Neuronal stem cell (in vitro differentiated cells): ENCODE results near the gene KIF13A.
A peak's percentile ranks its signal among the peaks of the same experiment; 100 is the strongest.
"Not testable (repeated sequence)": the region's sequence is repeated elsewhere in the genome, so short reads cannot be mapped to it uniquely, and the experiment has no call there.

Experiments used
- DNase-seq: peaks from one replicate; pipeline ENCODE4 v3.0.0-alpha.2; 2013; ENCODE audit warnings: low spot score
- H2AFZ ChIP-seq: one replicate; pipeline ENCODE4 v1.6.1; 2013; ENCODE audit warnings: mild to moderate bottlenecking, low read length, inconsistent platforms
- H2AK5ac ChIP-seq: 2 replicates; pipeline ENCODE4 v1.6.1; 2013; ENCODE audit warnings: low read depth, mild to moderate bottlenecking, inconsistent platforms, low read length, moderate library complexity, mixed read lengths
- H2BK120ac ChIP-seq: 2 replicates; pipeline ENCODE4 v1.6.1; 2013; ENCODE audit warnings: low read depth, mild to moderate bottlenecking, inconsistent platforms, low read length, moderate library complexity, mixed read lengths
- H2BK12ac ChIP-seq: one replicate; pipeline ENCODE4 v1.6.1; 2013; ENCODE audit warnings: low read length, inconsistent platforms
- H2BK15ac ChIP-seq: 2 replicates; pipeline ENCODE4 v1.6.1; 2013; ENCODE audit warnings: mild to moderate bottlenecking, low read length, inconsistent platforms, mixed read lengths
- H2BK5ac ChIP-seq: one replicate; pipeline ENCODE4 v1.6.1; 2013; ENCODE audit warnings: inconsistent platforms, mild to moderate bottlenecking, low read length, moderate library complexity
- H3K14ac ChIP-seq: one replicate; pipeline ENCODE4 v1.6.1; 2013; ENCODE audit warnings: low read length, inconsistent platforms
- H3K18ac ChIP-seq: 2 replicates; pipeline ENCODE4 v1.6.1; 2013; ENCODE audit warnings: low read length, inconsistent platforms
- H3K23ac ChIP-seq: 2 replicates; pipeline ENCODE4 v1.6.1; 2013; ENCODE audit warnings: low read depth, mild to moderate bottlenecking, mixed read lengths, low read length, inconsistent platforms; ENCODE audit not compliant: poor library complexity
- H3K27ac ChIP-seq: replicated peaks from 3 replicates; pipeline ENCODE4 v1.5.1; 2013; ENCODE audit warnings: low read length, inconsistent platforms
- H3K27me3 ChIP-seq, 3 experiments: 2 replicates each; pipeline ENCODE4 v1.6.1; 2013; ENCODE audit warnings: low read length in 3 of 3, mild to moderate bottlenecking in 2 of 3, inconsistent platforms in 1 of 3, low read depth in 1 of 3, mixed read lengths in 1 of 3, moderate library complexity in 1 of 3; ENCODE audit not compliant: control insufficient read depth in 3 of 3, insufficient read depth in 3 of 3
- H3K36me3 ChIP-seq, 2 donors: replicated peaks in 1 of 2; 2 replicates each; pipeline ENCODE4 v1.6.1; 2013; ENCODE audit warnings: low read length in 2 of 2; ENCODE audit not compliant: control insufficient read depth in 2 of 2, insufficient read depth in 2 of 2
- H3K4ac ChIP-seq: 2 replicates; pipeline ENCODE4 v1.6.1; 2013; ENCODE audit warnings: inconsistent platforms, mild to moderate bottlenecking, low read length, moderate library complexity
- H3K4me1 ChIP-seq, 2 donors: 1 replicate in 1 of 2; 2 replicates in 1 of 2; pipeline ENCODE4 v1.6.1; 2013; ENCODE audit warnings: low read length in 2 of 2, low read depth in 1 of 2; ENCODE audit not compliant: control insufficient read depth in 2 of 2, insufficient read depth in 1 of 2
- H3K4me2 ChIP-seq: one replicate; pipeline ENCODE4 v1.6.1; 2013; ENCODE audit warnings: mild to moderate bottlenecking, low read length, inconsistent platforms; ENCODE audit not compliant: insufficient read depth, poor library complexity, severe bottlenecking
- H3K4me3 ChIP-seq, 2 donors: 2 replicates each; pipeline ENCODE4 v1.5.1; 2013; ENCODE audit warnings: low read length in 2 of 2, mild to moderate bottlenecking in 2 of 2, inconsistent platforms in 1 of 2, moderate library complexity in 1 of 2
- H3K79me1 ChIP-seq: one replicate; pipeline ENCODE4 v1.6.1; 2013; ENCODE audit warnings: low read depth, mild to moderate bottlenecking, inconsistent platforms, low read length, moderate library complexity
- H3K9ac ChIP-seq: one replicate; pipeline ENCODE4 v1.6.1; 2013; ENCODE audit warnings: mild to moderate bottlenecking, low read depth, low read length, inconsistent platforms; ENCODE audit not compliant: poor library complexity
- H3K9me3 ChIP-seq, 2 donors: replicated peaks in 1 of 2; 2 replicates each; pipeline versions ENCODE3 to v1.6.1; 2013; ENCODE audit warnings: low read length in 2 of 2, mild to moderate bottlenecking in 2 of 2, inconsistent platforms in 1 of 2, low read depth in 1 of 2, mixed read lengths in 1 of 2, moderate library complexity in 1 of 2; ENCODE audit not compliant: control insufficient read depth in 2 of 2, insufficient read depth in 1 of 2
- H4K8ac ChIP-seq: one replicate; pipeline ENCODE4 v1.6.1; 2013; ENCODE audit warnings: low read depth, mild to moderate bottlenecking, inconsistent platforms, low read length, moderate library complexity
- H4K91ac ChIP-seq: one replicate; pipeline ENCODE4 v1.6.1; 2013; ENCODE audit warnings: low read length, low read depth, mild to moderate bottlenecking, inconsistent platforms; ENCODE audit not compliant: poor library complexity
- WGBS, 2 donors: extraction: QIAGEN DNeasy Blood & Tissue Kit; methylation state at CpG; one replicate each; pipeline ENCODE4 v1.1.7; 2013; ENCODE audit warnings: missing lambda C conversion rate in 2 of 2, mixed read lengths in 1 of 2; ENCODE audit not compliant: insufficient read length in 2 of 2, insufficient replicate concordance in 1 of 2; ENCODE audit errors: extremely low coverage in 2 of 2; 5-methylcytosine and 5-hydroxymethylcytosine counted together

KIF13A gene

GRCh38 chr6:18016133-18016532 lies 28.7 kb upstream of the KIF13A start:
- Histone ChIP-seq H3K4me1 (peaks cover 0 to 2% of the 10 kb centered on the region in 2 donors), H3K23ac (no peak overlapping the region), H3K9me3 (no peaks in the 10 kb centered on the region)

DNA sequence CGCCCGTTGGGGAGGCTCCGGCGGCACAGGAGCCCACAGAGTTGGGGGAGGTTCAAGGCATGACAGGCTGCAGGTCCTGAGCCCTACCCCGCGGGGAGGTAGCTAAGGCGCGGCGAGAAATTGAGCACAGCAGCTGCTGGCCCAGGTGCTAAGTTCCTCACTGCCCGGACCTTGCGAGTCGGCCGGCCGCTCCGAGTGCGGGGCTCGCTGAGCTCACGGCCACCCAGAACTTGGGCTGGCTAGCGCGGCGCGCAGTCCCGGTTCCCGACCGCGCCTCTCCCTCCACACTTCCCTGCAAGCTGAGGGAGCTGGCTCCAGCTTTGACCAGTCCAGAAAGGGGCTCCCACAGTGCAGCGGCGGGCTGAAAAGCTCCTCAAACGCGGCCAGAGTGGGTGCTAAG lies 23.9 kb upstream of the KIF13A start:
- no peak overlapping the region for H4K91ac ChIP-seq
- no peak overlapping the region for H2BK15ac ChIP-seq
- H2BK12ac ChIP-seq = peak overlapping the region; percentile 73
- peak overlapping the region in 1 of 2 donors; percentile 20 for H3K4me3 ChIP-seq
- no CpG with 5 or more reads among the region's 30 CpGs for WGBS, 2 donors
- no peak for DNase-seq
- no peaks in the 10 kb centered on the region for H3K27me3 ChIP-seq
- H3K18ac ChIP-seq = peak overlapping the region; percentile 38
- H4K8ac ChIP-seq = no peak overlapping the region
- no peak overlapping the region for H2AFZ ChIP-seq
- peak overlapping the region; percentile 81 for H2AK5ac ChIP-seq
- H3K4me1 ChIP-seq = peaks cover 0 to 3% of the 10 kb centered on the region in 2 donors
- no peak overlapping the region for H3K27ac ChIP-seq
- no peak overlapping the region for H2BK5ac ChIP-seq
- H3K9me3 ChIP-seq = peaks cover 0 to 2% of the 10 kb centered on the region in 2 donors
- H3K79me1 ChIP-seq = no peaks in the 10 kb centered on the region
- no peak overlapping the region for H3K4me2 ChIP-seq
- H3K23ac ChIP-seq = no peak overlapping the region
- H2BK120ac ChIP-seq = no peak overlapping the region
- no peaks in the 10 kb centered on the region for H3K36me3 ChIP-seq
- no peak overlapping the region for H3K9ac ChIP-seq
- no peak overlapping the region for H3K14ac ChIP-seq
- no peak overlapping the region for H3K4ac ChIP-seq

More at GRCh38 chr6:18016133-18016532, 28.7 kb upstream of the KIF13A start:
- H3K4me2 ChIP-seq = no peak overlapping the region
- no peak overlapping the region for H2BK15ac ChIP-seq
- no peak overlapping the region for H3K27ac ChIP-seq
- no peak overlapping the region for H2AFZ ChIP-seq
- H3K14ac ChIP-seq = no peak overlapping the region
- DNase-seq = no peak
- H3K27me3 ChIP-seq = no peaks in the 10 kb centered on the region
- H2BK120ac ChIP-seq = no peak overlapping the region
- no peak overlapping the region for H4K8ac ChIP-seq
- no peak overlapping the region for H3K4me3 ChIP-seq
- H4K91ac ChIP-seq = no peak overlapping the region
- no peak overlapping the region for H2AK5ac ChIP-seq
- H3K9ac ChIP-seq = no peak overlapping the region
- no peaks in the 10 kb centered on the region for H3K79me1 ChIP-seq
- H2BK5ac ChIP-seq = no peak overlapping the region
- no peak overlapping the region for H3K18ac ChIP-seq
- no peak overlapping the region for H3K4ac ChIP-seq
- H2BK12ac ChIP-seq = no peak overlapping the region
- H3K36me3 ChIP-seq = no peaks in the 10 kb centered on the region

DNA sequence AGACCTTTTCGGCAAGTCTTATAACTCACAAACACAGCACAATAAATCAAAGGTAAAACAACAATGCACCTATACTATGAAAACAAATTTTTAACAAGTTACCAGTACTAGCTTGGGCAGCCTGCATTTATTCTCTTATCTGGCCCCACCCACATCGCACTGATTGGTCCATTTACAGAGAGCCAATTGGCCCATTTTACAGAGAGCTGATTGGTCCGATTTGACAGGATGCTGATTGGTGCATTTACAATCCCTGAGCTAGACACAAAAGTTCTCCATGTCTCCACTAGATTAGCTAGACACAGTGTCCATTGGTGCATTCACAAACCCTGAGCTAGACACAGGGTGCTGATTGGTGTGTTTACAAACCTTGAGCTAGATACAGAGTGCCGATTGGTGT lies 23.1 kb upstream of the KIF13A start:
- DNase-seq, H3K4me2 ChIP-seq, H3K9ac ChIP-seq, H3K4ac ChIP-seq, H2BK12ac ChIP-seq, H4K8ac ChIP-seq, H3K27ac ChIP-seq, H3K36me3 ChIP-seq, H2AK5ac ChIP-seq, H2BK15ac ChIP-seq, H3K14ac ChIP-seq, H3K9me3 ChIP-seq, H3K18ac ChIP-seq, H3K4me3 ChIP-seq, H2BK120ac ChIP-seq, H2AFZ ChIP-seq, H3K4me1 ChIP-seq, H3K23ac ChIP-seq, H3K27me3 ChIP-seq, H3K79me1 ChIP-seq, H2BK5ac ChIP-seq, H4K91ac ChIP-seq: not testable (repeated sequence)
- WGBS, 2 donors = no CpG with 5 or more reads among the region's 4 CpGs

DNA sequence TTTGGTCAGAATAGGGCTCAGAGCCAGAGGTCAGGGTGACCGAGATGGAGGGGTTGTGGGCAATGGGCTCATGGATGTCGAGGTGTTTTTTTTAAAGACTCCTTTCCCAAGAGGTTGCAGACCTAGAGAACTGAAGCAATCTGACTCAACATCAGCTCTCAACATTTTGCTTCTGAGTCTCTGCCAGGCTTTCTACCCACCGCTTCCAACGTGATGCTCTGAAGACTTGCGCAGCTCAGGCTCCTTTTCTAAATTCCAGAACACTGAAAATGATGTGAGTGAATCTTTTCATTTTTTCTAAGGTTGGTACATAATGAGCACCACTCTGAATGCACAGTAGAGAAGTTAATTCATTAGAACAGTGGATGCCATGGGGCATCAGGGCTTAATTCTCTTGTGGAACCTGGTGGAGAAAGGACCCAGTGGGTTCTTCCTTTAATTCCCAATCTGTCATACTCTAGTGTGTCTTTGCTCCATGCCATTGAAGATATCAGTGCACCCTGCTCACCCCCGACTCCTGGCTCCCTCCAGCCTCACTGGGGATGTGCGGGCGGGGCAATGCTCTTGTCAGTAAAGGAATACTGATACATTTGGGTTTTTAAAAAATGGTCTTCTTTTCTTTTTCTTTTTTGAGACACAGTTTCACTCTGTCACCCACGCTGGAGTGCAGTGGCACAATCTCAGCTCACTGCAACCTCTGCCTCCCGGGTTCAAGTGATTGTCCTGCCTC lies 17.0 kb upstream of the KIF13A start:
- Histone ChIP-seq H3K27ac (no peak overlapping the region), H3K18ac (no peak overlapping the region), H2BK15ac (no peak overlapping the region), H3K4me1 (peaks cover 5 to 6% of the 10 kb centered on the region in 2 donors), H2BK12ac (no peak overlapping the region), H3K14ac (no peak overlapping the region), H3K9ac (no peak overlapping the region), H3K4ac (no peak overlapping the region), H3K36me3 (no peaks in the 10 kb centered on the region), H3K23ac (no peak overlapping the region), H3K4me3 (no peak overlapping the region), H3K27me3 (no peaks in the 10 kb centered on the region), H2BK5ac (no peak overlapping the region), H2AK5ac (no peak overlapping the region), H2AFZ (no peak overlapping the region), H3K4me2 (no peak overlapping the region), H3K9me3 (no peaks in the 10 kb centered on the region), H4K91ac (no peak overlapping the region), H2BK120ac (no peak overlapping the region), H4K8ac (no peak overlapping the region), H3K79me1 (no peaks in the 10 kb centered on the region)
- DNase-seq = no peak
- WGBS, 2 donors = no CpG with 5 or more reads among the region's 10 CpGs
